Measurements from ENCODE around the gene KRT39.

Gene KRT39

DNA sequence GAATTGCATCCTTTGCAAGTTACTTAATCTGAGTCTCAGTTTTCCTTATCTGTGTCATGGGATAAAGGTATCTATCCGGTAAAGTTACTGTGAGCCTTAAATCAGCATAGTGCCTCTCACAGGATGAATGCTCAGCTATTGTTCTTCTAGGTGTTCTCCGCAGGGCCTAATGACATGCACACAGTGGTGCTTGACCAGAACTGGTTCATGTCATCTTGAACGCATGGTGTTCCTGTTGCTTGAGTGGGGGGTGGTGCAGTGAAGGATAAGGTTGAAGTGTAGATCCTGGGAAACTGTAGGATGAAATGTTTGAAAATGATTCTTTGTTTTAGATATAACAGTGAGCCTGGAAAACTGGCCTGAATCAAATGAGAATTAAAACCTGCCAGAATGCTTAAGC lies 13.4 kb upstream of the KRT39 start:
- no peak for DNase-seq (ENCODE audit: low read depth)

DNA sequence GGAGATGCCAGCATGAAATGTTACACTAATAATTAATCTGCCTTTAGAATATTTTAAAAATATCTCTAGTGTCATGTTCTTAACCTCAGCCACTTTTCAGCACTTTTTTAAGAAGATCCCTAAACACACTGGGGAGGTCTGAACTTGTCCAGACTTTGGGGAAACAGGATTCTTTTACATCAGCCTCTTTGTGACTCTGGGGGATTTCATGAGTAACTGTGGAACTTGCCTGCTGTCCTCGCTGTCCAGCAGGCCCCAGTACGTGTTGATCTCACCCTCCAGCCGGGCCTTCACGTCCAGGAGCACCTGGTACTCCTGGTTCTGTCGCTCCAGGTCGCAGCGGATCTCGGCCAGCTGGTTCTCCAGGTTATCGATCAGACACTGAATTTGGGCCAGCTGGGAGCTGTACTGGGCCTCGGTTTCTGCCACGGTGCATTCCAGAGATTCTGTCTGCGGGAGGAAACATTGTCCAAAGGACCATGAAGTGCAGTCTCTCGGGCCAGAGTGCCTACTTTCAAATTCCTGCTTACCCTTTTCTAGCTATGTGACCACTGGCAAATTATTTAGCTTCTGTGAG lies 11.9 kb upstream of the KRT39 start:
- DNase-seq (ENCODE audit: low read depth) = no peak

DNA sequence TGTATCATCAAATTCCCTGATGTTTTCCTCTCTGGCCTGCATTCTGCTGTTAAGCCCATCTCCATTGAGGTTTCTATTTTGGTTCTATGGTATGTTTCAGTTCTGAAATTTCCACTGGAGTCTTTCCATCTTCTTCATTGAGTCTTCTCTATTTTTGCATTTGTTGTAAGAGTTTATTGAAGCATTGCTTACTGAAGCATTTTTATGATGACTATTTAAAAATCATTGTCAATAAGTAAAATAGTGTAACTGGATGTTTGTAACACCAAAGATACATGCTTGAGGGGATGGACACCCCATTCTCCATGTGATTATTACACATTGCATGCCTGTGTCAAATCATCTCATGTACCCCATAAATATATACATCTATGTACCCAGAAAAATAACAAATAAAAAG lies 8.8 kb upstream of the KRT39 start:
- DNase-seq (ENCODE audit: low read depth) = no peak

DNA sequence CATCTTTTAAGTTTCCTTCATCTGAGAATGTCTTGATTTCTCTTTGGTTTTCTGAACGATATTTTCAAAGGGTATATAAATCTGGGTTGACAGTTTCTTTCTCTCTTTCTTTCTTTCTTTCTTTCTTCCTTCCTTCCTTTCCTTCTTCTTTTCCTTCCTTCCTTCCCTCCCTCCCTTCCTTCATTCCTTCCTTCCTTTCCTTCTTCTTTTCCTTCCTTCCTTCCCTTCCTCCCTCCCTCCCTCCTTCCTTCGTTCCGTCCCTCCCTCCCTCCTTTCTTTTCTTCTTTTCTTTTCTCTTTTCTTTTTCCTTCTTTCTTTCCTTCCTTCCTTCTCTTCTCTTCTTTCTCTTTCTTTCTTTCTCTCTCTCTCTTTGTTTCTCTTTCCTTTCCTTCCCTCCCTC lies 7.6 kb upstream of the KRT39 start:
- no peak for DNase-seq (ENCODE audit: low read depth)

DNA sequence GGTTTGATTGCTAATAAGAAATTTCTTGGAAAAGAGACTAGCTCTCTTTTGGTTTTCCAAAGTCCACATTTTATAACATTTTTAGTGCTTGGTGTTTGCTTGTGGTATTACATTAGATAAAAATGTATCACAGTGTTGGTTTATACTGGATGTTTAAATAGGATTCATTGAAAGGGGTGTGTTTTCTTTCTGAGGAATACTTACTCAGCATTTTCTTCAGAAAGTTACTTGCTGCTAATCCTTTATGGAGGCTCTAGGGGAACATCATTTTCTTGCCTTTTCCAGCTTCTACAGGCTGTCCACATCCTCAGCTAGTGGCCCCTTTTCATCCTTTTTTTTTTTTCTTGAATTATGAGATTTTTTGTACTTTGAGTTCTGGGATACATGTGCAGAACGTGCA lies 834 bp upstream of the KRT39 start:
- DNase-seq (ENCODE audit: low read depth) = no peak

DNA sequence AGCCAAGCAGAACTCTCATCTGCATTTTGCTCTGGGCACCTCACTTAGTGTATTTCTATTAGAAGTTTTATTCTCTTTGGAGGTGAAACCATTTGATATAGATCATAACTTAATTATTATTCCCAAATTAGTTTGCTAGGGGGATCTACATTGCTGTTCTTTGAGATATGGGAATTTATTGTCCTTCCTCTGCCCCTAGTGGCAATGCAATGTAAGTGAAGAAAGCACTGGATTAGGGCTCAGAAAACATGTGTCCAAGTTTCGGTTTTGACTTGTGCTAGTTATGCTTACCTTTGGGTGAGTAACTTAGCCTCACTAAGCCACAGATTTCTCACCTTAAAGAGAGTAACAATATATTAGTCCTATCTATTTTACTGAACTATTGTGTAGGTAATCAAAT lies 2.9 kb downstream of the KRT39 start:
- DNase-seq (ENCODE audit: low read depth) = no peak

DNA sequence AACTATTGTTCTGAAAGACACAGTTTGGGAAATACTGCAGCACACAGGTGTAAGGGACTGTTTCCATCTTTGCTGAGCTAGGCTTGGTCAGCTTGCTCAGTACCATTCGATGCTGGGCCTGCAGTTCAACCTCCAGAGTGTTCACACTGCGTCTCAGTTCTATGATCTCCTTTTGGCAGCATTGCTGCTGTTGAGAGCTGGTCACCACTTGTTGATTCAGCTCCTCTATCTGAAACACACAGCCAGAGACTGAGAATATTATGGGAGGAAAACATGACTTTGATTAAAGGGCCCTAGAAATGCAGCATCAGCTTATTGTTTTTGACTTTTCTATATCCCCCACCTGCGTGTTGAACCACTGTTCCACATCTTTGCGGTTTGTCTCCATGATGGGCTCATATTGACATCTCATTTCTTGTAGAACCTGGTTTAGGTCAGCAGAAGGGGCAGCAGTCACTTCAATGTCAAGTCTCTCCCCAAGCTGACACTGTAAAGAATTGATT lies 4.6 kb downstream of the KRT39 start:
- DNase-seq (ENCODE audit: low read depth) = no peak

DNA sequence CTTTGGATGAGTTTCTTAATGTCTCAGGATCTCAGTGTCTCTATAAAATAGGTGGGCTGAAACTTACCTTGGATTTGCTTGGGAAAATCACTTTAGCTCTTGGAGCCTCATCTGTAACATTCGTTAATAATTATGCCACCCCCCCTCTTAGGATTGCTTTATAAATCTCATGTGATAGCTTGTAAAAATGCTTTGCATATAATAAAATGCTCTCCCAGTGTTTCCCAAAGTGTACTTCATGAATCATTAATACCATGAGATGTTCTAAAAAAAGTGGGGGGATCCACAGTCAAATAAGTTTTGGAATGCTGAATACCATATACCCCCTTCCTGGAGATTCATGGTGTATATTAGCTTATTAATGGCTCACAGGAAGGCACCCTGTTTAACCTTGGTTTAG lies 5.2 kb downstream of the KRT39 start:
- no peak for DNase-seq (ENCODE audit: low read depth)

DNA sequence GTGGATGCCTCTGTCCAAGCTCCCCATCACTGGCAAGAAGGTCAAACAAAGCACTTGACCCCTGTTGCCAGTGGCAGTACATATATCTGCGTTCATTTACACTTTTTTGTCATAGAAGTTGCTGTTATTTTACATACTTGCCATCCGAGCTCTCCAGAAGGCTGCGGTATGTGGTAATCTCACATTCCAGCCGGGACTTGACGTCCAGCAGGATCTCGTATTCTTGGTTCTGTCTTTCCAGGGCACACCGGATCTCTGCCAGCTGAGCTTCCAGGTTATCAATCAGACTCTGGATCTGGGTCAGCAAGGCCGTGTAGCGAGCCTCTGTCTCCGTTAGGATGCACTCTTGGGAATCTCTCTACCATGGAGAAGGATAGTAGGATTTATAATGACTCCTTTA lies 6.6 kb downstream of the KRT39 start:
- no peak for DNase-seq (ENCODE audit: low read depth)

DNA sequence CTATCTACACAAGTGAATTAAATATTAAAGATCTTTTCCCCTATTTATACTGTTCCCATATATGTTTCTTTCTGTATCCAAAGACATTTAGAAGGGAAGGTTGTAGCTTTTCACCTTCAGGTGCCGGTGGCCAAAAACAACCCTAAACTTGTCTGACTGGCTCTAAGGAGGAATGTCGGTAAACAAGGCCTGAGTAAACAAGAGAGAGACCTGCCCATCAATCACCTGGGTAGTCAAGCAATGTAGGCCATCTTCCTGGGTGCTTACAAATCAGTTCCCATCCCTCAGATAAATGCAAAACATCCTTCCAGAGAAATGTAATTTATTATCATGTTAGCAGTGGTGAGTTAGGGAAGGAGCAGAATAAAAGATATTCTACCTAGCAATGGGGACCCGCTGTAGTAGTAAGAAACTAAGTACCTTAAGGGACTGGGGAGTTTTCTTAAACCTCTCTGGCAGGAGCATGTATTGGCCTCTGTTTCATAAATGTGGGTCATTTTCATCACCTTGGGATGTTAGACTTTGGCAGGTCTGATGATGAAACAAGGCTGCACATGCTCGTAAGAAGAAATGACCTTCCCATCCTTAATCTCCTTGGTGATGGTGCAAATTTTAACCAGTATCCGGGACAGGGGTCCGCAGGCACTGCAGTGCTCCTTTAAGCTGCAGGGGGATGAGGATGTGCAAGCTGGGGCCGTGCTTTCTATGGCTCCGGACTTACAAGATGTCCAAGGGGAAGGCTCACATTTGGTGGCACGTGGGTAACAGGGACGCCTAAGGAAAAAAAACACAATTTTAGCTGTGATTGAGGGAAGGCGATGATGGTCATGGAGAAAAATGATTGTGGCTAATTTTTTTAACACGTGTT lies 8.4 kb downstream of the KRT39 start:
- no peak for DNase-seq (ENCODE audit: low read depth)

DNA sequence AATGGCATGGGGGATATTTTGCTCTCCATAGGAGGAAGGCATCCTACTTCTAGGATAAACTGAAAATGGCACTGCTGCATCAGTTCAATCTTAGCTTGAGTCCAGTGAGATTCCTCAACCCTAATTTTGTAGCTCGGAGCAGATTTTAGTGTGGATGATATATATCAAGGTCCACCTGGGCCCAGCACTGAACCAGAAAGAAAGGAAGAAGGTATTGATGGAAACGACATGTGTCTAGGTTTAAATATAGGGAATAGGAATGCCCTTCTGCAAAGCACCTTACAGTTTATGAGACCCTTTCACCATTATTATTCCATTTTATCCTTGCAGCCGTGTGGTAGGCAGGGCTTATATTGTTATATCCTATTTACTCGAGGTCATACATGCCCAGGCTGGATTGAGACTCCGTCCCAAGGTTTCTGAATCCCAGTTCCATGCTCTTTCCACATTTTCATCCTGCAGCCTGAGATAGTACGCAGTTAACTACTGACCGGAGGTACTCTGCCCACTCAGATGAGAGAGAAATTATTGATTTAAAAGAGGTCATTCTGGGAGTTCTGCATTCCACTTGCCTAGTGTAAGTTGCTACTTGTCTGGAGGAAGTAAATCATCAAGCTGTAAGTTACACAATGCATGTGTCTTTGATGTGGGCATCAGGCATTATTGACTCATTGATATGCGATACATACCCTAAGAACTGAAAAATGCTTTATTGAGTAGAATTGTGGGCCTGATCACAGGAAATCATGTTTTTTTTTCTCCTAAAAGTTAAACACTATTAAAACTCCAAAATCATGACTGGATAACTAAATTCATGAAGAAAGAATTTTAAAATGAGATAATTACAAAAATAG lies 10.1 kb downstream of the KRT39 start:
- peak; percentile 76 for DNase-seq (ENCODE audit: low read depth)

DNA sequence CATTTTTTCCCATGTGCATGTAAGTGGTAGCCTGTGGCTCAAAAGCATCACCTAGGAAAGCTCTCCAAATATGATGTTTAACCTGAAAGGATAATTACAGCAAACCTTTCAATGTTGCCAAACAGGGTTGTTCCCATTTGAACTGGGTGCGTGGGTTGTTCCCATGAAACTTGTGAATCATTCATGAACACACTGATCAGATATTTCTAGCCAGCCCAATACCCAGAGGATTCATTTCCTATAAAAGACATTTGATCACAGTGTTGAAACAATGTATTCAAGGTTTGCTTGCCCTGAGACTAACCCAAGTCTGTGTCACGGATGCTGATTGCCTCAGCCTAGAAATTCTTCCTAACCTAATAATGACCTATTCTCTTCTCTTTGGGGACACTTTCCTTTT lies 12.9 kb downstream of the KRT39 start:
- DNase-seq (ENCODE audit: low read depth) = peak; percentile 79

DNA sequence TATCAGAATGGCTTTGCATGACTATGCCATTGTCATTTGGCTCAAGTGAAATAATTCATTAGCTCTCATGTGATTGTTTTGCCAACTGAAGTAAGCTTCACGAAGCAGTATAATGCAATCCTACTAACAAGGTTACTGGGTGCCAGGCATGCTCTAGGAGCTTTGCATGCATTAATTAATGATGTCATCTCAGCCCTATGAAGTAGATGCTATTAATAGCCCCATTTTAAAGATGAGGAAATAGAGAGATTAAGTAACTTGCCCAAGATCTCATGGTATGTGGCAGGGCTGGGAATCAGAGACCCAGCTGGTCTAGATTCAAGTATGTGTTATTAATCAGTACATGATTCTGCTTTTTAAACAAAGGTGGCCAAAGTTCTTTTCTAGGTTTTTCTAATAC lies 14.1 kb downstream of the KRT39 start:
- DNase-seq (ENCODE audit: low read depth) = peak; percentile 95

DNA sequence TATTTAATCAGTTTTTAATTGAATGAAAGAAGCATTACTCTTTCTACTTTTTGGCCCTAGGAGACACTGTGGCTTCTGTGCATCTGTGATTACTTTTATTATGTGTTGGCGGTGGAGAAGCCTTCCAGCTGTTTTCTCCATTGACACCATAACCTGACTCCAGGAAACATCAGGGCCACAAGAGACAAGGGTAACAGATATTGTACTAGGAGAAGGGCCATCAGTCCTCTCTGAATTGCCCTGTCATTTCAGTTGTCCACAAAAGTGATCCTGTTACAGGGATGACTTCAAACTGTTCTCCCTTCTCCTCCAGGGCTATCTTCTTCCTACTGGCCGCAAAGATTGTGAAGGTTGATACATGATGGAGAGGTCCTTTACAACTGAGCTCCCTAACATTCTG lies 14.6 kb downstream of the KRT39 start:
- DNase-seq (ENCODE audit: low read depth) = no peak

DNA sequence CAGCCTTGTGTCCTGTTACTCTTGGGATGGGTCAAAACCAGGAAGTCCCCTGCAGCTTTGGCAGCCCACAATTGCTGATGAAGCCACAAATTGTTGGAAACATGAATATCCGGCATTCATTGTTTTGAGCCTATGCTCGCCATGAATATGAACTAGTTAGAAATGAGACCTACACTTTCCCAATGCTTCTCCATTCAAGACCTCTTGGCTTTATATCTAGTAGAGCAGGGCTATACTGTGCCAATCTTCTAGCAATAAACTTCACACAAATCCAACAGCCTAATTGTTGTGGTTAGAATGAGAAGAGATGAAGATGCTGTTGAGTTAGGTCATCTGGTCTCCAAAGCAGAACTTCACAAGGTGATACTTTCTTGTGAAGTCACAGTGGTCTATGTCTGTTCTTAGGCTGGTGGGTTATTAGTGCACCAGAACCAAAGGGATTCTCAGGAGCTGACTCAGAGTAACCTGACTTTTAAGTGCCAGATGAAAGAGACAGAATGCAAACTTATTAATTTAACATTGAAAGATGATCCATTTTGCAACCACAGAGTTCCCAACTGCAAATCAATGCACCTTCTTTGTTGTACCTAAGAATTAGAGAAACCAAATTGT lies 15.6 kb downstream of the KRT39 start:
- DNase-seq (ENCODE audit: low read depth) = no peak

DNA sequence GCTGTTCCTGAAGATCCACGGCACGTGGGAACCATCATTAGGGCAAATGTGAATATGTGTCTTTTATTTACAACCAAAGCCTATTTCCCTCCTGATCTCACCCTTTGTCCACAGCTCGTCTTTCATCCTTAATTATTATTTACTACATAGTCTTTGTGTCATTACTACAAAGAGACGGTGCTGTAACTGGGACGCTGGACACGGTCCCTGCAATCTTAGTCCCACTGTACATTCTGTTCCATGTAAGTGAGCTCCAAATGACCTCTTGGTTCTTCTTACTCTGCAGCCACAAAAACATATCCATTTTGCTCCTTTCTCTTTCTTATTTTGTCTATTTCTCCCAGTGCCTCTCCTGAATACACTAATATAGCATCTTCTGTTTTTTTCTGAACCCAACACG lies 16.6 kb downstream of the KRT39 start:
- DNase-seq (ENCODE audit: low read depth) = no peak

DNA sequence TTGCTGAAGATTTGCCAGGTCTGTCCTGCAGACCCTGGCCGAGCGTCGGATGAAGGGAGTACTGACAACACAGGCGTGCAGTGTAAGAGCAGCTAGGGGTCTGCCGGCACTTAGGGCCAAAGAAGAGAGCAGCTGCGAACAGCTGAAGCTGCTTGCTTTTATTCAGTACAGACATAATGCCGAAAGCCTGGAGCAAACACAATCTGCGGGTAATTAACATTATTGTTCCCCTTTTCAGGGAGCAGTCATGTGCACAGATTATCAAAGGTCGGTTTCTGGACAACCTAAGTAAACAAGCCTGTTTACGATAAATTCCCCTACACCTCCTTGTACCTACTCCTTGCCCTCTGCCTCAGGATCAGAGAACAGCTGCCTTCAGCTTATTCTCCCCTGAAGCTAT lies 17.3 kb downstream of the KRT39 start:
- no peak for DNase-seq (ENCODE audit: low read depth)

DNA sequence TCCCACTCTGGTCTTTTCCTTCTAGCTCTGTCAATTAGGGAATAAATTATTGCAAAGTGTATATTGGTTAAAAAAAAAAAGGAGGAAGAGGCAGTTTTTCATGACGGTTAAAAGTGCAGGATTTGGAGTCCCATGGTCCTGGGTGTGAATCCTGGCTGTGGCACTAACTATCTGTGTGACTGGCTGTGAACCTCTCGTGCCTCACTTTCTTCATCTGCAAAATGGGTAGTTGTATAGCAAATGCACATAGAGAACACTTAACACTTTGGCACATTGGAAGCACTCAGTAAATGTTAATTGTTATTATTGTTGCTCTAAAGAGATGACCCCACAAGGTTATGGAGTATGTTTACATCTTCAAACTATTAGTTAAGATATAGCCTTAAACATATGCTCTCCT lies 18.8 kb downstream of the KRT39 start:
- no peak for DNase-seq (ENCODE audit: low read depth)

DNA sequence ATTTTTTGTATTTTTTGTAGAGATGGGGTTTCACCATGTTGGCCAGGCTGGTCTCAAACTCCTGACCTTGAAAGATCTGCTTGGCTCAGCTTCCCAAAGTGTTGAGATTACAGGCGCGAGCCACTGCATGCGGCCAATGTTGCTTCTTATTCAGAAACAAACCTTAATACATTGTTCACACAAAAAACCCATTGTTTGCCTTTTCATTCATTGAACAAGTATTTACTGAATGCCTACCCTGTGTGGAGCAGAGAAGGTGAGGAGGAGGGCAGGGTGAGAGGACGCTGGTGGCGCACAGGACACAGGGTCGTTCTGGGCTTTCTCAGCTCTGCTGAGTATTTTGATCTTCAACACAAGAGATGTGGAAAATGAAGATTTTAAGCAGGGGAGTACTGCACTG lies 21.3 kb downstream of the KRT39 start:
- DNase-seq (ENCODE audit: low read depth) = no peak

DNA sequence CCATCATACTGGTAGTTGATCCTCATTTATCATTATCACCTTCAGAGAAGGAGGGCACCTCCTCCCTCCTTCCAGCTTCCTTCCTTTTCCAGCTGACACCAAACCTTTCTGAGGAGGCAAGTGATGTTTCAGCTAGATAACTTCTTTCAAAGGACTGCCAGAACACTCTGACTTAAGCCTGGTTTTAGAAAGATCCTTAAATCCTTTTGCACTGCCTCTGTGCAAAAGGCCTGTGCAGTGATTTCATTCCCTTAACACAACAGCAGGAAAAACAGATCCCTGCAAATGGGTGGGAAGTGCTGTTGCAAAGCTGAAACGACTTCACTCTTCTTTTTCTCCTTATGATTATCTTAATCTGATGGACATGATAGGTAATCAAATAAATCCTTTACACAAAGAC lies 22.2 kb downstream of the KRT39 start:
- DNase-seq (ENCODE audit: low read depth) = no peak

DNA sequence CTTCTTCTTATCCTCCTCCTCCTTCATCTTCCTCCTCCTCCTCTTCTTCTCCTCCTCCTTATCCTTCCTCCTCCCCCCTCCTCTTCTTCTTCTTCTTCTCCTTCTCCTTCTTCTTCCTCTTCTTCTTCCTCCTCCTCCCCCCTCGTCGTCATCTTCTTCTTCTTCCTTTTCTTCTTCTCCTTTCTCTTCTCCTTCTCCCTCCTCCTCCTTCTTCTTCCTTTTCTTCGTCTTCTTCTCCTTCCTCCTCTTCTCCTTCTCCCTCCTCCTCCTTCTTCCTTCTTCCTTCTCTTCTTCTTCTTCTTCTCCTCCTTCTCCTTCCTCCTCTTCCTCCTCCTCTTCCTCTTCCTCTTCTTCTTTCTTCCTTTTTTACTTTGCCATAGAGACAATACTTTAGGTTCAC lies 24.2 kb downstream of the KRT39 start:
- DNase-seq (ENCODE audit: low read depth) = no peak

DNA sequence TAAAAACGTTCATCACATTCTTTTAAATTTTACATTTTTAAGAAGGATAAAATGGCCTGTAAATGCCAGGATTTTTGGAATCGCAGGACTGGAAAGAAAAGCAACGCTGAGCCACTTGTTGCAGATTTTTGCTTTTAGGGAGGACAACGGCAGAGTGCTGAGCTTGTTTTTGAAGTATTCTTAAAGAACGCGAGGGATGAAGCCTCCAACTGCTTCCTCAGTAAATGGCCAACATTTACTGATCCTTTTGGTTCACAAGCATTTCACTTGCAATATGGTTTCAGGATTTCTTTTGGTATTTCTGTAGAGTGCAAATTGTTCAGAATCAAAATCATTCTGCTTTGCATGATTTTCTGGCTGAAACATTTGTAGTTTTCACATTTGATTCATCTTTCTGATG lies 26.5 kb downstream of the KRT39 start:
- DNase-seq (ENCODE audit: low read depth) = no peak
